Keratinocyte (primary cell): ENCODE data around the gene ABCD1. TPM values are rescaled to one million over a fixed set of nuclear protein-coding genes. Genes with fewer than 3 reads are reported as not detected.

ENCODE experiments used
- DNase-seq: peaks from one replicate; pipeline ENCODE4 v3.0.0-alpha.2; 2011; ENCODE audit warnings: low read depth, missing footprints, low spot score
- FAIRE-seq: peaks from 2 replicates; lab custom pipeline; 2011; peaks lifted over from hg19 to GRCh38; lab: Jason Lieb, UNC
- H2AFZ ChIP-seq: 2 replicates; pipeline ENCODE4 v1.6.0; 2012; ENCODE audit warnings: low read length, control low read depth, inconsistent platforms; ENCODE audit not compliant: control insufficient read depth
- H3K27ac ChIP-seq: 2 replicates; pipeline ENCODE4 v1.5.1; 2011; ENCODE audit warnings: low read length; ENCODE audit not compliant: control insufficient read depth, insufficient read depth
- H3K27me3 ChIP-seq: 3 replicates; pipeline ENCODE4 v1.6.0; 2011; ENCODE audit warnings: low read length; ENCODE audit not compliant: control insufficient read depth, insufficient read depth; ENCODE audit errors: extremely low read depth
- H3K36me3 ChIP-seq, 2 experiments: 2 replicates in 1 of 2; 3 replicates in 1 of 2; pipeline ENCODE4 v1.5.1; 2011; ENCODE audit warnings: low read length in 2 of 2, mild to moderate bottlenecking in 1 of 2; ENCODE audit not compliant: control insufficient read depth in 2 of 2, insufficient read depth in 2 of 2; ENCODE audit errors: extremely low read depth in 1 of 2
- H3K4me1 ChIP-seq: 3 replicates; pipeline ENCODE4 v1.5.1; 2011; ENCODE audit warnings: low read length; ENCODE audit not compliant: control insufficient read depth, insufficient read depth; ENCODE audit errors: extremely low read depth
- H3K4me2 ChIP-seq: 3 replicates; pipeline ENCODE4 v1.6.0; 2011; ENCODE audit warnings: low read depth, low read length; ENCODE audit not compliant: control insufficient read depth, insufficient read depth; ENCODE audit errors: extremely low read depth
- H3K4me3 ChIP-seq, 3 experiments: fragments of 200-600 bp in 1 of 3; sonication (generic) in 1 of 3; 2 replicates in 2 of 3; 3 replicates in 1 of 3; pipeline ENCODE4 v1.5.1; 2011 to 2016; ENCODE audit warnings: low read length in 3 of 3, mild to moderate bottlenecking in 3 of 3, control low read depth in 2 of 3, inconsistent platforms in 1 of 3, low read depth in 1 of 3, mixed read lengths in 1 of 3, mixed run types in 1 of 3, moderate library complexity in 1 of 3; ENCODE audit not compliant: control insufficient read depth in 2 of 3, insufficient read depth in 2 of 3; ENCODE audit errors: extremely low read depth in 1 of 3
- H3K79me2 ChIP-seq: 2 replicates; pipeline ENCODE4 v1.6.0; 2012; ENCODE audit warnings: low read length; ENCODE audit not compliant: control insufficient read depth, insufficient read depth
- H3K9ac ChIP-seq: 3 replicates; pipeline ENCODE4 v1.6.0; 2011; ENCODE audit warnings: low read length; ENCODE audit not compliant: control insufficient read depth, insufficient read depth; ENCODE audit errors: extremely low read depth
- H3K9me1 ChIP-seq: 3 replicates; pipeline ENCODE4 v1.6.0; 2011; ENCODE audit warnings: low read length; ENCODE audit not compliant: control insufficient read depth, insufficient read depth; ENCODE audit errors: extremely low read depth
- H3K9me3 ChIP-seq: 2 replicates; pipeline ENCODE4 v1.5.1; 2012; ENCODE audit warnings: low read depth, low read length; ENCODE audit not compliant: control insufficient read depth
- H4K20me1 ChIP-seq: 3 replicates; pipeline ENCODE4 v1.6.0; 2011; ENCODE audit warnings: low read length; ENCODE audit not compliant: control insufficient read depth, insufficient read depth; ENCODE audit errors: extremely low read depth
- CTCF ChIP-seq, 3 experiments: IDR thresholded peaks in 1 of 3; conservative IDR thresholded peaks in 1 of 3; optimal IDR thresholded peaks in 1 of 3; 2 replicates in 2 of 3; 3 replicates in 1 of 3; pipeline versions ENCODE3 to v1.5.1; 2011; ENCODE audit warnings: low read length in 3 of 3, mild to moderate bottlenecking in 3 of 3, moderate library complexity in 2 of 3, control low read depth in 1 of 3, inconsistent platforms in 1 of 3; ENCODE audit not compliant: insufficient read depth in 2 of 3; ENCODE audit errors: extremely low read depth in 1 of 3
- EZH2 ChIP-seq: IDR thresholded peaks from one replicate; pipeline ENCODE4 v1.6.1; 2012; ENCODE audit warnings: inconsistent platforms, mild to moderate bottlenecking, low read length, moderate library complexity
- dilution Hi-C: fragments of 300-500 bp; cut with MboI; formaldehyde crosslinking; loops from one replicate; pipeline ENCODE4 v1.7.0; 2020; ENCODE audit warnings: low sequenced_read_pairs; ENCODE audit not compliant: extremely low pct_ligation_motif_present
- polyA plus RNA-seq, 5 experiments: library from polyadenylated mRNA; depleted of rRNA in 3 of 5; stranded (reverse) in 3 of 5; stranded (forward) in 1 of 5; unstranded in 1 of 5; fragments of >200 nt; gene quantifications; 1 replicate in 1 of 5; 2 replicates in 3 of 5; 3 replicates in 1 of 5; pipeline versions ENCODE4 v1.2.1 to v1.2.3, GENCODE V29; 2011 to 2012; ENCODE audit warnings: missing spikeins in 2 of 5, low read depth in 1 of 5, low replicate concordance in 1 of 5

ABCD1 gene
- polyA plus RNA-seq, 1 donor (not counting 4 experiments of a cell fraction or from before 2014, with no cell fraction given), result 0.81 TPM

DNA sequence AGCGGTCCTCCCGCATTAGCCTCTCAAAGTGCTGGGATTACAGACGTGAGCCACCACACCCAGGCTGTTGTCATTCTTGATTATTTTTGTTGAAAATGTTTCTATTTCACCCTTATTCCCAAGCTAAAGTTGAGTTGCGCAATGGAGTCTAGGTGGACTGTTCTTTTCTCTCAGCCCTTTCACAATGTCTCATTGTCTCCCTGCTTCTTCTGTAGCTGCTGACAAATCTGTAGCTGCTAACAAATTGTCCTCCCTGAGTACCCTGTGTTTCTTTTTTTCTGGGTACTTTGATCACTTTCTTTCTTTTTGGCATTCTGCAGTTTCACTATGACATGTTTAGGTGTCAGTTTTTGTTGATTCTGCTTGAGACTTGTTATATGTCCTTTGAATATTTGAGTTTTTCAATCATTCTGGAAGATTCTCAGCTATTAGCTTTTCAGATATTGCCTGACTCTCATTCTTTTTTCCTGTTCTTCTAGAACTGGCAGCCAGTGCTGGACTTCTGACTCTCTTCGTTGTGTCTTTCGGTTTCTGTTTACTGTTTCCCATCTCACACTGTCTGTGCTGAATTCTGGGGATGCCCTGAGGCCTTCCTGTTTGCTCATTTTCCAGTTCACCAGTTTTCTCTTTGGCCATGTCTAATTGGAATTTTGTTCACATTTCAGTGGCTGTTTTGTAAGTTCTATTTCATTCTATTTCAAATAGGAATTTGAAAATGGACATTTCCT lies 6.6 kb downstream of the ABCD1 start:
- Histone ChIP-seq H3K79me2 (no peaks in the 10 kb centered on the region), H3K4me2 (no peak overlapping the region), H3K9me1 (no peaks in the 10 kb centered on the region), H2AFZ (no peak overlapping the region), H3K27me3 (no peaks in the 10 kb centered on the region), H3K9me3 (no peaks in the 10 kb centered on the region), H3K4me1 (peaks cover 26% of the 10 kb centered on the region), H3K4me3 (no peak overlapping the region), H4K20me1 (no peaks in the 10 kb centered on the region), H3K9ac (no peak overlapping the region), H3K36me3 (no peaks in the 10 kb centered on the region), H3K27ac (peak overlapping the region; percentile 78)
- FAIRE-seq (no peak), DNase-seq (no peak)
- dilution Hi-C loops, result no loop called here
- TF ChIP-seq EZH2 (no peak), CTCF (optimal IDR thresholded peaks at IDR 0.05 in 1 of 3, IDR thresholded peaks at IDR 0.05 in 1 of 3, conservative IDR thresholded peaks at IDR 0.05 in 1 of 3; ENCODE audit: extremely low read depth in 1 of 3, insufficient read depth in 2 of 3, low read length in 3 of 3) (no peak)

DNA sequence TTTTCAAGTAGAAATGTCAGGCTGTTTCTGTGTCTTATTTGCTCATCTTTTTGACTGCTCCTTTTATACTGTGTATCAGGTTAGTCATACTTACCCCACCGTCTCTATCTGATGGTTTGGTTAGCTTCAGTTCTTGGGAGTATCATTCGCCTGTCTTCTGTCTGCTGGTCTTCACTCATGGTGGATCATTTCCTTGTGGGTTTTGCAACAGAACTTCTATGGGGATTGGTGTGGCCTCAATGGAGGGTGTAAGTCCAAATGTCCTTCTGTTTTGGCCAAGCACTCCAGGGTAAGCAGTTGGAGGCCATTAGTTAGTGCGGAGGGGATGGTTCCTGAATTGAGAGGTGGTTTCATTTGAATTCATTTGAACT lies 7.2 kb downstream of the ABCD1 start:
- Histone ChIP-seq H2AFZ (no peak overlapping the region), H3K4me3 (no peak overlapping the region), H3K27me3 (no peaks in the 10 kb centered on the region), H3K27ac (peak overlapping the region; percentile 78), H3K36me3 (no peaks in the 10 kb centered on the region), H3K4me2 (peak overlapping the region; percentile 56), H4K20me1 (no peaks in the 10 kb centered on the region), H3K79me2 (no peaks in the 10 kb centered on the region), H3K9ac (peak overlapping the region; percentile 56), H3K9me1 (no peaks in the 10 kb centered on the region), H3K4me1 (peaks cover 21% of the 10 kb centered on the region), H3K9me3 (no peaks in the 10 kb centered on the region)
- no peak for FAIRE-seq
- dilution Hi-C loops, result no loop called here
- no peak for DNase-seq
- TF ChIP-seq EZH2, result no peak
- no peak for TF ChIP-seq CTCF (optimal IDR thresholded peaks at IDR 0.05 in 1 of 3, IDR thresholded peaks at IDR 0.05 in 1 of 3, conservative IDR thresholded peaks at IDR 0.05 in 1 of 3; ENCODE audit: extremely low read depth in 1 of 3, insufficient read depth in 2 of 3, low read length in 3 of 3)
